Keratinocyte (primary cell): ENCODE data around the gene PLEKHN1. TPM values are rescaled to one million over a fixed set of nuclear protein-coding genes. Genes with fewer than 3 reads are reported as not detected.
A peak's percentile ranks its signal among the peaks of the same experiment; 100 is the strongest.

Experiments
- DNase-seq: peaks from one replicate; pipeline ENCODE4 v3.0.0-alpha.2; 2011; ENCODE audit warnings: low read depth, missing footprints, low spot score
- FAIRE-seq: peaks from 2 replicates; lab custom pipeline; 2011; peaks lifted over from hg19 to GRCh38; lab: Jason Lieb, UNC
- H2AFZ ChIP-seq: 2 replicates; pipeline ENCODE4 v1.6.0; 2012; ENCODE audit warnings: low read length, control low read depth, inconsistent platforms; ENCODE audit not compliant: control insufficient read depth
- H3K27ac ChIP-seq: 2 replicates; pipeline ENCODE4 v1.5.1; 2011; ENCODE audit warnings: low read length; ENCODE audit not compliant: control insufficient read depth, insufficient read depth
- H3K27me3 ChIP-seq: 3 replicates; pipeline ENCODE4 v1.6.0; 2011; ENCODE audit warnings: low read length; ENCODE audit not compliant: control insufficient read depth, insufficient read depth; ENCODE audit errors: extremely low read depth
- H3K36me3 ChIP-seq, 2 experiments: 2 replicates in 1 of 2; 3 replicates in 1 of 2; pipeline ENCODE4 v1.5.1; 2011; ENCODE audit warnings: low read length in 2 of 2, mild to moderate bottlenecking in 1 of 2; ENCODE audit not compliant: control insufficient read depth in 2 of 2, insufficient read depth in 2 of 2; ENCODE audit errors: extremely low read depth in 1 of 2
- H3K4me1 ChIP-seq: 3 replicates; pipeline ENCODE4 v1.5.1; 2011; ENCODE audit warnings: low read length; ENCODE audit not compliant: control insufficient read depth, insufficient read depth; ENCODE audit errors: extremely low read depth
- H3K4me2 ChIP-seq: 3 replicates; pipeline ENCODE4 v1.6.0; 2011; ENCODE audit warnings: low read depth, low read length; ENCODE audit not compliant: control insufficient read depth, insufficient read depth; ENCODE audit errors: extremely low read depth
- H3K4me3 ChIP-seq, 3 experiments: fragments of 200-600 bp in 1 of 3; sonication (generic) in 1 of 3; 2 replicates in 2 of 3; 3 replicates in 1 of 3; pipeline ENCODE4 v1.5.1; 2011 to 2016; ENCODE audit warnings: low read length in 3 of 3, mild to moderate bottlenecking in 3 of 3, control low read depth in 2 of 3, inconsistent platforms in 1 of 3, low read depth in 1 of 3, mixed read lengths in 1 of 3, mixed run types in 1 of 3, moderate library complexity in 1 of 3; ENCODE audit not compliant: control insufficient read depth in 2 of 3, insufficient read depth in 2 of 3; ENCODE audit errors: extremely low read depth in 1 of 3
- H3K79me2 ChIP-seq: 2 replicates; pipeline ENCODE4 v1.6.0; 2012; ENCODE audit warnings: low read length; ENCODE audit not compliant: control insufficient read depth, insufficient read depth
- H3K9ac ChIP-seq: 3 replicates; pipeline ENCODE4 v1.6.0; 2011; ENCODE audit warnings: low read length; ENCODE audit not compliant: control insufficient read depth, insufficient read depth; ENCODE audit errors: extremely low read depth
- H3K9me1 ChIP-seq: 3 replicates; pipeline ENCODE4 v1.6.0; 2011; ENCODE audit warnings: low read length; ENCODE audit not compliant: control insufficient read depth, insufficient read depth; ENCODE audit errors: extremely low read depth
- H3K9me3 ChIP-seq: 2 replicates; pipeline ENCODE4 v1.5.1; 2012; ENCODE audit warnings: low read depth, low read length; ENCODE audit not compliant: control insufficient read depth
- H4K20me1 ChIP-seq: 3 replicates; pipeline ENCODE4 v1.6.0; 2011; ENCODE audit warnings: low read length; ENCODE audit not compliant: control insufficient read depth, insufficient read depth; ENCODE audit errors: extremely low read depth
- EZH2 ChIP-seq: IDR thresholded peaks from one replicate; pipeline ENCODE4 v1.6.1; 2012; ENCODE audit warnings: inconsistent platforms, mild to moderate bottlenecking, low read length, moderate library complexity
- dilution Hi-C: fragments of 300-500 bp; cut with MboI; formaldehyde crosslinking; loops from one replicate; pipeline ENCODE4 v1.7.0; 2020; ENCODE audit warnings: low sequenced_read_pairs; ENCODE audit not compliant: extremely low pct_ligation_motif_present
- polyA plus RNA-seq, 5 experiments: library from polyadenylated mRNA; depleted of rRNA in 3 of 5; stranded (reverse) in 3 of 5; stranded (forward) in 1 of 5; unstranded in 1 of 5; fragments of >200 nt; gene quantifications; 1 replicate in 1 of 5; 2 replicates in 3 of 5; 3 replicates in 1 of 5; pipeline versions ENCODE4 v1.2.1 to v1.2.3, GENCODE V29; 2011 to 2012; ENCODE audit warnings: missing spikeins in 2 of 5, low read depth in 1 of 5, low replicate concordance in 1 of 5
- TF ChIP-seq, protein P1 (sequence below), 3 experiments: IDR thresholded peaks in 1 of 3; conservative IDR thresholded peaks in 1 of 3; optimal IDR thresholded peaks in 1 of 3; 2 replicates in 2 of 3; 3 replicates in 1 of 3; pipeline versions ENCODE3 to v1.5.1; 2011; ENCODE audit warnings: low read length in 3 of 3, mild to moderate bottlenecking in 3 of 3, moderate library complexity in 2 of 3, control low read depth in 1 of 3, inconsistent platforms in 1 of 3; ENCODE audit not compliant: insufficient read depth in 2 of 3; ENCODE audit errors: extremely low read depth in 1 of 3

The PLEKHN1 gene
- polyA plus RNA-seq, 1 donor (not counting 4 experiments of a cell fraction or from before 2014, with no cell fraction given) = 2.5 TPM

DNA sequence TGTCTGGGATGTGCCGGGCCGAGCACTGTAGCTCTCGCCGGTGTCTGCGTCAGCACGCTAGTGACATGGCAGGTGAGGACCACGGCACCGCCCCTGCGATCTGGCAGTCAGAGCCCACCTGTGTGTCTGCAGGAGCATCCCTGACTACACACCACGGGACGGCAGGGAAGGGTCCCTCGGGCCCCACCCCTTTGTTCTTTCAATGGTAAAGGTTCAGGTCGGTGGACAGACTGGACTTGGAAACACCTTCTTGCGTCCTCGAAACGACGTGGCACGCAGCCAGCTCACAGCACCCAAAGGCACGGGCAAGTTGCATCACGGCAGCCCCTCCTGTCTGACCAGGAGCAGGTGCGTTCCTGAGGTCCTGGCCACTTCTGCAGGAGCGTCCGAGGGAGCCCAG, 46.3 kb upstream of the PLEKHN1 start:
- no peak for FAIRE-seq
- peaks cover 95% of the 10 kb centered on the region for H3K27me3 ChIP-seq
- TF ChIP-seq, protein P1, sequence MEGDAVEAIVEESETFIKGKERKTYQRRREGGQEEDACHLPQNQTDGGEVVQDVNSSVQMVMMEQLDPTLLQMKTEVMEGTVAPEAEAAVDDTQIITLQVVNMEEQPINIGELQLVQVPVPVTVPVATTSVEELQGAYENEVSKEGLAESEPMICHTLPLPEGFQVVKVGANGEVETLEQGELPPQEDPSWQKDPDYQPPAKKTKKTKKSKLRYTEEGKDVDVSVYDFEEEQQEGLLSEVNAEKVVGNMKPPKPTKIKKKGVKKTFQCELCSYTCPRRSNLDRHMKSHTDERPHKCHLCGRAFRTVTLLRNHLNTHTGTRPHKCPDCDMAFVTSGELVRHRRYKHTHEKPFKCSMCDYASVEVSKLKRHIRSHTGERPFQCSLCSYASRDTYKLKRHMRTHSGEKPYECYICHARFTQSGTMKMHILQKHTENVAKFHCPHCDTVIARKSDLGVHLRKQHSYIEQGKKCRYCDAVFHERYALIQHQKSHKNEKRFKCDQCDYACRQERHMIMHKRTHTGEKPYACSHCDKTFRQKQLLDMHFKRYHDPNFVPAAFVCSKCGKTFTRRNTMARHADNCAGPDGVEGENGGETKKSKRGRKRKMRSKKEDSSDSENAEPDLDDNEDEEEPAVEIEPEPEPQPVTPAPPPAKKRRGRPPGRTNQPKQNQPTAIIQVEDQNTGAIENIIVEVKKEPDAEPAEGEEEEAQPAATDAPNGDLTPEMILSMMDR (optimal IDR thresholded peaks at IDR 0.05 in 1 of 3, IDR thresholded peaks at IDR 0.05 in 1 of 3, conservative IDR thresholded peaks at IDR 0.05 in 1 of 3; ENCODE audit: extremely low read depth in 1 of 3, insufficient read depth in 2 of 3, low read length in 3 of 3) = no peak
- no peak for TF ChIP-seq EZH2
- H3K9me3 ChIP-seq = no peaks in the 10 kb centered on the region
- no peak for DNase-seq
- H3K9me1 ChIP-seq = no peaks in the 10 kb centered on the region
- H3K4me2 ChIP-seq = no peak overlapping the region
- no peaks in the 10 kb centered on the region for H3K79me2 ChIP-seq
- dilution Hi-C loops = no loop called here
- no peak overlapping the region for H3K9ac ChIP-seq
- H4K20me1 ChIP-seq = peaks cover 12% of the 10 kb centered on the region
- H3K36me3 ChIP-seq = no peaks in the 10 kb centered on the region
- H3K4me3 ChIP-seq = no peak overlapping the region
- peaks cover 8% of the 10 kb centered on the region for H3K4me1 ChIP-seq
- no peak overlapping the region for H2AFZ ChIP-seq
- no peak overlapping the region for H3K27ac ChIP-seq

- Histone ChIP-seq H3K36me3 (no peaks in the 10 kb centered on the region), H3K4me2 (no peak overlapping the region), H3K9ac (no peak overlapping the region), H3K27me3 (peaks cover 95% of the 10 kb centered on the region), H3K27ac (no peak overlapping the region), H3K9me3 (no peaks in the 10 kb centered on the region), H3K4me1 (peaks cover 8% of the 10 kb centered on the region), H3K79me2 (no peaks in the 10 kb centered on the region), H4K20me1 (peaks cover 10% of the 10 kb centered on the region), H3K9me1 (no peaks in the 10 kb centered on the region), H2AFZ (no peak overlapping the region), H3K4me3 (no peak overlapping the region)
- no peak for DNase-seq
- TF ChIP-seq, protein P1 (optimal IDR thresholded peaks at IDR 0.05 in 1 of 3, IDR thresholded peaks at IDR 0.05 in 1 of 3, conservative IDR thresholded peaks at IDR 0.05 in 1 of 3; ENCODE audit: extremely low read depth in 1 of 3, insufficient read depth in 2 of 3, low read length in 3 of 3) = no peak
- peak; percentile 69 for TF ChIP-seq EZH2
- dilution Hi-C loops = no loop called here
- no peak for FAIRE-seq
Observed at GRCh38 chr1:920521-920920, 45.8 kb upstream of the PLEKHN1 start.
